ENCODE results near the gene METTL17.

DNA sequence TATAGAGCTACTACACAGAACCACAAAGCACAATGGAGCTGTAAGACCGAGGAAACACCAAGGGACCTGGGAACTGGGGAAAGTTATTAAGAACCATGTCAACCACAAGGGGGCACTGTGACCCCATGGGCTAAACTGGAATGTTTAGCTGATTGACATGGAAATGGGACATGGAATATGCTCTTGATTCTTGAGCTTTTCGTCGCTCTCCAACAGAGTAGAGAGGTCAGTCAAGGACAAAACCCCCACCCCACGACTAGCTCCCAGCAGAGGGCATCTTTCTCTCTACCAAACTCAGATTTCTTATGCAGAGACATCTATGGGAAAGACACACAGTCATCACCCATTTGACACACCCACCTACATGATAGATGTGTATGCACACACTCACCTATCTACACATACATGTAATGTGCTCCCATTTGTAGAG, 25.0 kb downstream of the METTL17 start:
- TF ChIP-seq POLR2A (IDR thresholded peaks at IDR 0.05), result no peak
- TF ChIP-seq CTCF (IDR thresholded peaks at IDR 0.05), result peak; percentile 81 to 97 (median 96)
